ENCODE results near the gene GGA2.
"Not testable (repeated sequence)": the region's sequence is repeated elsewhere in the genome, so short reads cannot be mapped to it uniquely, and the experiment has no call there.

GGA2 gene

GRCh38 chr16:23452572-23453337, 57.5 kb downstream of the GGA2 start, which contains the start of gene COG7:
Gene COG7 (minus strand): TSS chr16:23453189. CDS start chr16:23452994, 195 bp downstream.
- Histone ChIP-seq H3K4me3 (ENCODE audit: low read length) (peak within 1 kb of the TSS; percentile 83), H3K9ac (ENCODE audit: low read length) (peak within 1 kb of the TSS; percentile 64), H3K36me3 (ENCODE audit: control insufficient read depth, low read depth, low read length) (no peaks in the 10 kb centered on the region), H3K4me1 (ENCODE audit: control insufficient read depth, low read depth, low read length) (peaks cover 7% of the 10 kb centered on the region), H3K9me3 (ENCODE audit: control insufficient read depth, low read depth, low read length) (no peaks in the 10 kb centered on the region), H3K27ac (ENCODE audit: low read length) (peak within 1 kb of the TSS; percentile 68), H3K27me3 (ENCODE audit: control insufficient read depth, insufficient read depth, low read length) (no peaks in the 10 kb centered on the region)

- Histone ChIP-seq H3K4me3 (ENCODE audit: low read length) (peak overlapping the region; percentile 83), H3K9me3 (ENCODE audit: control insufficient read depth, low read depth, low read length) (no peaks in the 10 kb centered on the region), H3K9ac (ENCODE audit: low read length) (peak overlapping the region; percentile 64), H3K36me3 (ENCODE audit: control insufficient read depth, low read depth, low read length) (no peaks in the 10 kb centered on the region), H3K27ac (ENCODE audit: low read length) (no peak overlapping the region), H3K4me1 (ENCODE audit: control insufficient read depth, low read depth, low read length) (peaks cover 7% of the 10 kb centered on the region), H3K27me3 (ENCODE audit: control insufficient read depth, insufficient read depth, low read length) (no peaks in the 10 kb centered on the region)
These were observed 58.1 kb downstream of the GGA2 start for GRCh38 chr16:23452221-23452571.

- Histone ChIP-seq H3K27ac (ENCODE audit: low read length) (no peak overlapping the region), H3K36me3 (ENCODE audit: control insufficient read depth, low read depth, low read length) (peaks cover 7% of the 10 kb centered on the region), H3K4me3 (ENCODE audit: low read length) (no peak overlapping the region), H3K9ac (ENCODE audit: low read length) (no peak overlapping the region), H3K4me1 (ENCODE audit: control insufficient read depth, low read depth, low read length) (peaks cover 7% of the 10 kb centered on the region), H3K27me3 (ENCODE audit: control insufficient read depth, insufficient read depth, low read length) (no peaks in the 10 kb centered on the region), H3K9me3 (ENCODE audit: control insufficient read depth, low read depth, low read length) (no peaks in the 10 kb centered on the region)
These were observed 61.9 kb downstream of the GGA2 start for GRCh38 chr16:23448392-23448791.

GRCh38 chr16:23437542-23437941, 72.8 kb downstream of the GGA2 start:
- H3K27me3 ChIP-seq (ENCODE audit: control insufficient read depth, insufficient read depth, low read length); H3K9me3 ChIP-seq (ENCODE audit: control insufficient read depth, low read depth, low read length); H3K27ac ChIP-seq (ENCODE audit: low read length); H3K9ac ChIP-seq (ENCODE audit: low read length); H3K4me1 ChIP-seq (ENCODE audit: control insufficient read depth, low read depth, low read length); H3K4me3 ChIP-seq (ENCODE audit: low read length): not testable (repeated sequence)
- peaks cover 30% of the 10 kb centered on the region for H3K36me3 ChIP-seq (ENCODE audit: control insufficient read depth, low read depth, low read length)

- Histone ChIP-seq H3K36me3 (ENCODE audit: control insufficient read depth, low read depth, low read length) (peaks cover 26% of the 10 kb centered on the region), H3K27ac (ENCODE audit: low read length) (no peak overlapping the region), H3K4me1 (ENCODE audit: control insufficient read depth, low read depth, low read length) (no peaks in the 10 kb centered on the region), H3K9me3 (ENCODE audit: control insufficient read depth, low read depth, low read length) (no peaks in the 10 kb centered on the region), H3K27me3 (ENCODE audit: control insufficient read depth, insufficient read depth, low read length) (no peaks in the 10 kb centered on the region), H3K9ac (ENCODE audit: low read length) (no peak overlapping the region), H3K4me3 (ENCODE audit: low read length) (no peak overlapping the region)
These were observed 73.3 kb downstream of the GGA2 start for GRCh38 chr16:23436951-23437350.

- no peak overlapping the region for H3K9ac ChIP-seq (ENCODE audit: low read length)
- no peaks in the 10 kb centered on the region for H3K9me3 ChIP-seq (ENCODE audit: control insufficient read depth, low read depth, low read length)
- H3K27ac ChIP-seq (ENCODE audit: low read length): no peak overlapping the region
- H3K4me1 ChIP-seq (ENCODE audit: control insufficient read depth, low read depth, low read length): no peaks in the 10 kb centered on the region
- H3K4me3 ChIP-seq (ENCODE audit: low read length): no peak overlapping the region
- peaks cover 30% of the 10 kb centered on the region for H3K36me3 ChIP-seq (ENCODE audit: control insufficient read depth, low read depth, low read length)
- no peaks in the 10 kb centered on the region for H3K27me3 ChIP-seq (ENCODE audit: control insufficient read depth, insufficient read depth, low read length)
These were observed 74.8 kb downstream of the GGA2 start for GRCh38 chr16:23435500-23435899.

- Histone ChIP-seq H3K36me3 (ENCODE audit: control insufficient read depth, low read depth, low read length) (peaks cover 31% of the 10 kb centered on the region), H3K27me3 (ENCODE audit: control insufficient read depth, insufficient read depth, low read length) (no peaks in the 10 kb centered on the region)
These were observed 75.9 kb downstream of the GGA2 start for GRCh38 chr16:23434380-23434779.

GRCh38 chr16:23433261-23433920, 76.9 kb downstream of the GGA2 start:
- Histone ChIP-seq H3K36me3 (ENCODE audit: control insufficient read depth, low read depth, low read length) (peaks cover 25% of the 10 kb centered on the region), H3K27ac (ENCODE audit: low read length) (no peak overlapping the region), H3K9me3 (ENCODE audit: control insufficient read depth, low read depth, low read length) (no peaks in the 10 kb centered on the region), H3K9ac (ENCODE audit: low read length) (no peak overlapping the region), H3K4me3 (ENCODE audit: low read length) (no peak overlapping the region), H3K27me3 (ENCODE audit: control insufficient read depth, insufficient read depth, low read length) (no peaks in the 10 kb centered on the region), H3K4me1 (ENCODE audit: control insufficient read depth, low read depth, low read length) (no peaks in the 10 kb centered on the region)

More at GRCh38 chr16:23434380-23434779, 75.9 kb downstream of the GGA2 start:
- Histone ChIP-seq H3K4me1 (ENCODE audit: control insufficient read depth, low read depth, low read length) (no peaks in the 10 kb centered on the region), H3K4me3 (ENCODE audit: low read length) (no peak overlapping the region), H3K27ac (ENCODE audit: low read length) (no peak overlapping the region), H3K9ac (ENCODE audit: low read length) (no peak overlapping the region), H3K9me3 (ENCODE audit: control insufficient read depth, low read depth, low read length) (no peaks in the 10 kb centered on the region)

GRCh38 chr16:23432176-23433128, 77.8 kb downstream of the GGA2 start:
- Histone ChIP-seq H3K36me3 (ENCODE audit: control insufficient read depth, low read depth, low read length) (peaks cover 22% of the 10 kb centered on the region), H3K27ac (ENCODE audit: low read length) (no peak overlapping the region)

GRCh38 chr16:23428351-23428750, 81.9 kb downstream of the GGA2 start:
- no peaks in the 10 kb centered on the region for H3K27me3 ChIP-seq (ENCODE audit: control insufficient read depth, insufficient read depth, low read length)
- no peak overlapping the region for H3K27ac ChIP-seq (ENCODE audit: low read length)
- H3K36me3 ChIP-seq (ENCODE audit: control insufficient read depth, low read depth, low read length): peaks cover 16% of the 10 kb centered on the region
- H3K9me3 ChIP-seq (ENCODE audit: control insufficient read depth, low read depth, low read length): no peaks in the 10 kb centered on the region
- H3K9ac ChIP-seq (ENCODE audit: low read length): no peak overlapping the region
- H3K4me1 ChIP-seq (ENCODE audit: control insufficient read depth, low read depth, low read length): no peaks in the 10 kb centered on the region
- no peak overlapping the region for H3K4me3 ChIP-seq (ENCODE audit: low read length)

More at GRCh38 chr16:23432176-23433128, 77.8 kb downstream of the GGA2 start:
- Histone ChIP-seq H3K9ac (ENCODE audit: low read length) (no peak overlapping the region), H3K9me3 (ENCODE audit: control insufficient read depth, low read depth, low read length) (no peaks in the 10 kb centered on the region), H3K4me3 (ENCODE audit: low read length) (no peak overlapping the region), H3K4me1 (ENCODE audit: control insufficient read depth, low read depth, low read length) (no peaks in the 10 kb centered on the region), H3K27me3 (ENCODE audit: control insufficient read depth, insufficient read depth, low read length) (no peaks in the 10 kb centered on the region)

GRCh38 chr16:23424292-23424958, 85.9 kb downstream of the GGA2 start:
- Histone ChIP-seq H3K27me3 (ENCODE audit: control insufficient read depth, insufficient read depth, low read length) (no peaks in the 10 kb centered on the region), H3K4me3 (ENCODE audit: low read length) (no peak overlapping the region), H3K4me1 (ENCODE audit: control insufficient read depth, low read depth, low read length) (peaks cover 9% of the 10 kb centered on the region), H3K36me3 (ENCODE audit: control insufficient read depth, low read depth, low read length) (no peaks in the 10 kb centered on the region), H3K27ac (ENCODE audit: low read length) (no peak overlapping the region), H3K9ac (ENCODE audit: low read length) (no peak overlapping the region), H3K9me3 (ENCODE audit: control insufficient read depth, low read depth, low read length) (no peaks in the 10 kb centered on the region)
